ENCODE data around the gene IGSF3.

IGSF3 gene

GRCh38 chr1:116678732-116679090 is 11.2 kb upstream of the IGSF3 start:
- no peak for TF ChIP-seq CTCF (IDR thresholded peaks at IDR 0.05; ENCODE audit: extremely low read depth, missing control alignments)
- DNase-seq (ENCODE audit: low spot score), result no peak

- no peak for DNase-seq (ENCODE audit: low spot score)
Measured at GRCh38 chr1:116677474-116678062, 10.0 kb upstream of the IGSF3 start.

DNA sequence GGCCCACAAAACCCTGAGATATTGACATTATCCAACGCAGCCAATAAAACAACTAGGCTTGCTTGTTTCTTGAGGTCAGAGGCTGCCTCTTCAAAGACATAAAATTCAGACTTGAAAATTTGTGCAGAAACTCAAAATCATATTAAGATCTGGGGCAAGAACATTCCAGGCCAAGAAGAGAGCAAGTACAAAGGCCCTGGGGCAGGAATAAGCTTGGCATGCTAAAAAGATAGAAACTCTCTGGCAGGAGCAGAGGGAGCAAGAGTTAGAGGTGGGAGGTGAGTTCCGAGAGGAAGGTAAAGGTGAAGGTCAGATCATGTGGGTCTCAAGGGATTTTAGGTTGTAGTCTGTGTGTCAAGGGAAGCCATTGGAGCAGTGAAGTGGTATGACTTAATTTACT is 8.8 kb upstream of the IGSF3 start:
- no peak for TF ChIP-seq CTCF (IDR thresholded peaks at IDR 0.05; ENCODE audit: extremely low read depth, missing control alignments)
- DNase-seq (ENCODE audit: low spot score), result no peak

More at GRCh38 chr1:116677474-116678062, 10.0 kb upstream of the IGSF3 start:
- TF ChIP-seq CTCF (IDR thresholded peaks at IDR 0.05; ENCODE audit: extremely low read depth, missing control alignments), result no peak

GRCh38 chr1:116674751-116675150 is 7.2 kb upstream of the IGSF3 start:
- DNase-seq (ENCODE audit: low spot score), result no peak

DNA sequence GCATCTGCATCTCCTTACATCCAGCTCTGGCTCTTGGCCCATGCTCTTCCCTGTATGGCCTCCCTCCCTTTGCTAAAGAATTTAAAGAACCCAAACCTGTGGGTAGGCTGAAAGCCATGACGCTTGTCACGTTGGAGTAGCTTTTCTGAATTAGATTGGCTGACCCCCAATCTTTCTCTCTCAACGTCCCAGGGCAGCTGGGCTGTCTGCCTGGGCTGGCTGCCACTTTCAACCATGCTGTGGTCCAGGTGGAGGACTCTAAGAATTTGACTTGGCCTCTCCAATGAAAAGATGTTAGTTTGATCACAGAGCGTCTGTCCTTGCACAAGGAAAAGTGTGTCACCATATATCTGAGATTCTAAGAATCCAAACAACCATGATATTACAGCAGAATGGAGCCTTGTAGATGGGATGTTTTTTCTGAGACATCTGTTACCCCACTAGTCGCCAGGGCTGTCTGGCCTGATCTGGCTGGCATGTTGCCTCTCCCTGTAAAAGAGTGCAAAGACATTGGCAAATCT is 6.5 kb upstream of the IGSF3 start:
- no peak for TF ChIP-seq CTCF (IDR thresholded peaks at IDR 0.05; ENCODE audit: extremely low read depth, missing control alignments)
- DNase-seq (ENCODE audit: low spot score), result no peak

More at GRCh38 chr1:116674751-116675150, 7.2 kb upstream of the IGSF3 start:
- TF ChIP-seq CTCF (IDR thresholded peaks at IDR 0.05; ENCODE audit: extremely low read depth, missing control alignments), result no peak

- no peak for DNase-seq (ENCODE audit: low spot score)
- no peak for TF ChIP-seq CTCF (IDR thresholded peaks at IDR 0.05; ENCODE audit: extremely low read depth, missing control alignments)
Measured at GRCh38 chr1:116671912-116672311, 4.4 kb upstream of the IGSF3 start.

- TF ChIP-seq CTCF (IDR thresholded peaks at IDR 0.05; ENCODE audit: extremely low read depth, missing control alignments), result no peak
- no peak for DNase-seq (ENCODE audit: low spot score)
Measured at GRCh38 chr1:116671072-116671760, 3.7 kb upstream of the IGSF3 start.

Measured in GM20000 (cell line).